KMS-11 (cell line): ENCODE results near the gene BCAR3.

Experiments
- H2AFZ ChIP-seq: fragments of 200-600 bp; sonication (generic); 2 replicates; pipeline ENCODE4 v1.6.1; 2016; ENCODE audit warnings: antibody characterized with exemption, mixed run types, low read depth
- H3K27ac ChIP-seq: fragments of 200-600 bp; sonication (generic); 2 replicates; pipeline ENCODE4 v1.6.1; 2016; ENCODE audit warnings: mild to moderate bottlenecking, mixed run types
- H3K27me3 ChIP-seq: fragments of 200-600 bp; sonication (generic); 2 replicates; pipeline ENCODE4 v1.6.1; 2017; ENCODE audit warnings: mild to moderate bottlenecking, low read depth, mixed run types, moderate library complexity; ENCODE audit not compliant: insufficient read depth
- H3K36me3 ChIP-seq: fragments of 200-600 bp; sonication (generic); 2 replicates; pipeline ENCODE4 v1.6.1; 2017; ENCODE audit warnings: mild to moderate bottlenecking, mixed run types; ENCODE audit not compliant: insufficient read depth
- H3K4me1 ChIP-seq: fragments of 200-600 bp; sonication (generic); 2 replicates; pipeline ENCODE4 v1.6.1; 2016; ENCODE audit warnings: mild to moderate bottlenecking, low read depth, mixed run types; ENCODE audit not compliant: poor library complexity, severe bottlenecking
- H3K4me2 ChIP-seq: fragments of 200-600 bp; sonication (generic); 2 replicates; pipeline ENCODE4 v1.7.0; 2016; ENCODE audit warnings: mild to moderate bottlenecking, mixed run types
- H3K4me3 ChIP-seq: fragments of 200-600 bp; sonication (generic); IDR thresholded peaks from 2 replicates; pipeline ENCODE4 v1.6.1; 2017; ENCODE audit warnings: low read depth, low read length, mixed read lengths; ENCODE audit not compliant: insufficient read depth
- H3K79me2 ChIP-seq: fragments of 200-600 bp; sonication (generic); 2 replicates; pipeline ENCODE4 v1.6.1; 2016; ENCODE audit warnings: low read depth, mixed run types; ENCODE audit not compliant: insufficient read depth
- H3K9ac ChIP-seq: fragments of 200-600 bp; sonication (generic); 2 replicates; pipeline ENCODE4 v1.6.1; 2016; ENCODE audit warnings: mild to moderate bottlenecking, mixed run types
- H4K20me1 ChIP-seq: fragments of 200-600 bp; sonication (generic); 2 replicates; pipeline ENCODE4 v1.6.1; 2016; ENCODE audit warnings: mild to moderate bottlenecking, mixed run types; ENCODE audit not compliant: insufficient read depth
- CTCF ChIP-seq: fragments of 200-600 bp; sonication (generic); conservative IDR thresholded peaks from 2 replicates; pipeline ENCODE4 v1.6.1; 2017; ENCODE audit warnings: low read depth, mild to moderate bottlenecking, antibody characterized with exemption, low read length, moderate library complexity, mixed read lengths

The BCAR3 gene

GRCh38 chr1:93602101-93602500 lies 79.5 kb downstream of the BCAR3 start:
- no peak overlapping the region for H3K4me3 ChIP-seq
- TF ChIP-seq CTCF: no peak
- H3K27me3 ChIP-seq: no peaks in the 10 kb centered on the region
- H3K4me2 ChIP-seq: no peak overlapping the region
- H3K9ac ChIP-seq: no peak overlapping the region
- H4K20me1 ChIP-seq: no peaks in the 10 kb centered on the region
- H3K27ac ChIP-seq: no peak overlapping the region
- H2AFZ ChIP-seq: no peak overlapping the region
- no peaks in the 10 kb centered on the region for H3K4me1 ChIP-seq
- H3K36me3 ChIP-seq: no peaks in the 10 kb centered on the region
- no peaks in the 10 kb centered on the region for H3K79me2 ChIP-seq

GRCh38 chr1:93601686-93602085 lies 80.0 kb downstream of the BCAR3 start:
- Histone ChIP-seq H4K20me1 (no peaks in the 10 kb centered on the region), H3K9ac (no peak overlapping the region), H3K4me3 (no peak overlapping the region), H3K4me1 (no peaks in the 10 kb centered on the region), H3K4me2 (no peak overlapping the region), H3K79me2 (no peaks in the 10 kb centered on the region), H3K27ac (no peak overlapping the region), H3K27me3 (no peaks in the 10 kb centered on the region), H3K36me3 (no peaks in the 10 kb centered on the region), H2AFZ (no peak overlapping the region)
- no peak for TF ChIP-seq CTCF

DNA sequence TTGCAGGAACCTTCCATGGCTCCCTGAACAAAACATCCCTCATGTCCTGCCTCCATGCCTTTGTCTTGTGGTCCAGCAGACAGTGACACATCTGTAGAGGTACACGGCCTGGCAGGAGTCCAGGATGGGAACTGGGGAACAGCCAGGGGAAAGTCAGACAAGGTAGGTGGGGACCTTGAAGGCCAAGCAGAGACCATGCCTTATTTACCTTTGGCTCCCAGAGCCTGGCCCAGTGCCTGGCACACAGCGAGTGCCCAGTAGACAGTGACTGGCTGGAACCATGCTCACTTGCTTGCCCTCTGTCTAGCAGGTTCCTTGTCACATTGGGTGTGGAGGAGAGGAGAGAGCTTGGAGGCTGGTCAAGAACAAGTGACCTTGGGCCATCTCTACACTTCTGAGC lies 81.0 kb downstream of the BCAR3 start:
- H3K79me2 ChIP-seq: no peaks in the 10 kb centered on the region
- no peaks in the 10 kb centered on the region for H3K27me3 ChIP-seq
- no peak overlapping the region for H3K4me3 ChIP-seq
- H3K27ac ChIP-seq: no peak overlapping the region
- no peaks in the 10 kb centered on the region for H3K36me3 ChIP-seq
- H3K9ac ChIP-seq: no peak overlapping the region
- TF ChIP-seq CTCF: no peak
- no peak overlapping the region for H2AFZ ChIP-seq
- H3K4me1 ChIP-seq: no peaks in the 10 kb centered on the region
- no peak overlapping the region for H3K4me2 ChIP-seq
- H4K20me1 ChIP-seq: no peaks in the 10 kb centered on the region

DNA sequence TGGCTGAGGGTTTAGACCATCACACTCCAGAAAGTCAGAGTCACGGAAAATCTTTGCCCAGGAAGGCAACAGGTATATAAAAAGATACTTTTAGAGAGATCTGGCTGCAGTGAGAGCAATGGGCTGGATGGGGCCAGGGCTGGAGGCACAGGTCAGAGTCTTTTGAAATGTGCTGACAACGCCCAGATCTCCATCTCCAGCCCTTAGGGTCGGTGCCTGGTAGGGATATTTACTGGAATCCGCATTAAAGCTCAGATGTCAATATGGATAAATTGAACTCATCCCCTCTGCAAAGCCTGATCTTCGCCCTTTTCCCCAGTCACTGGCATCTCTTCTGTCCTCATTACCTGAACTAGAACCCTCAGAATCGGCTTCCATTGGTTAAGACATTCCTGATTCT lies 82.2 kb downstream of the BCAR3 start:
- no peaks in the 10 kb centered on the region for H3K27me3 ChIP-seq
- no peak overlapping the region for H3K9ac ChIP-seq
- no peak overlapping the region for H3K4me2 ChIP-seq
- H3K79me2 ChIP-seq: no peaks in the 10 kb centered on the region
- H3K4me1 ChIP-seq: no peaks in the 10 kb centered on the region
- no peak overlapping the region for H3K27ac ChIP-seq
- no peak for TF ChIP-seq CTCF
- no peak overlapping the region for H2AFZ ChIP-seq
- no peaks in the 10 kb centered on the region for H3K36me3 ChIP-seq
- H3K4me3 ChIP-seq: no peak overlapping the region
- no peaks in the 10 kb centered on the region for H4K20me1 ChIP-seq
